HUES64 (cell line): Measurements from ENCODE around the gene HRK.

Experiments
- H3K27ac ChIP-seq: 2 replicates; pipeline ENCODE4 v1.7.0; 2013; ENCODE audit warnings: low read depth, low read length, inconsistent platforms
- H3K27me3 ChIP-seq: 2 replicates; pipeline ENCODE4 v1.6.1; 2013; ENCODE audit warnings: mild to moderate bottlenecking, low read length; ENCODE audit not compliant: insufficient read depth
- H3K36me3 ChIP-seq: 2 replicates; pipeline ENCODE4 v1.6.1; 2013; ENCODE audit warnings: mild to moderate bottlenecking, low read length; ENCODE audit not compliant: insufficient read depth
- H3K4me1 ChIP-seq: 2 replicates; pipeline ENCODE4 v1.6.1; 2013; ENCODE audit warnings: mild to moderate bottlenecking, low read length, moderate library complexity; ENCODE audit not compliant: insufficient read depth
- H3K4me3 ChIP-seq: 2 replicates; pipeline ENCODE4 v1.5.1; 2013; ENCODE audit warnings: mild to moderate bottlenecking, low read length, moderate library complexity
- H3K9ac ChIP-seq: 2 replicates; pipeline ENCODE4 v1.6.1; 2013; ENCODE audit warnings: mild to moderate bottlenecking, low read depth, low read length
- H3K9me3 ChIP-seq: 2 replicates; pipeline ENCODE4 v1.6.1; 2013; ENCODE audit warnings: low read depth, low read length; ENCODE audit not compliant: insufficient read depth
- WGBS: fragments of 150-250, 120-280 bp; methylation state at CpG from one replicate; pipeline ENCODE4 v1.1.7; 2013; ENCODE audit warnings: missing lambda C conversion rate; 5-methylcytosine and 5-hydroxymethylcytosine counted together

Gene HRK

GRCh38 chr12:116881877-116882507 is 751 bp upstream of the HRK start:
- no peak overlapping the region; the same call in 1 of the 2 replicates for H3K9ac ChIP-seq
- H3K4me3 ChIP-seq, result peak overlapping the region; percentile 67
- peaks cover 78% of the 10 kb centered on the region for H3K27me3 ChIP-seq
- H3K27ac ChIP-seq, result no peak overlapping the region
- H3K36me3 ChIP-seq, result no peaks in the 10 kb centered on the region
- peaks cover 16% of the 10 kb centered on the region for H3K4me1 ChIP-seq
- H3K9me3 ChIP-seq, result no peaks in the 10 kb centered on the region
- whole genome bisulfite sequencing, result 3% methylated on average over 29 of the region's 29 CpGs

GRCh38 chr12:116880817-116881324 is 370 bp downstream of the HRK start:
- H3K27me3 ChIP-seq, result peaks cover 87% of the 10 kb centered on the region
- no peaks in the 10 kb centered on the region for H3K9me3 ChIP-seq
- H3K4me1 ChIP-seq, result peaks cover 23% of the 10 kb centered on the region
- peak overlapping the region; percentile 63 for H3K9ac ChIP-seq
- H3K4me3 ChIP-seq, result peak overlapping the region; percentile 67
- under 1% methylated on average over 65 of the region's 65 CpGs for WGBS
- no peaks in the 10 kb centered on the region for H3K36me3 ChIP-seq
- no peak overlapping the region; the same call in 1 of the 2 replicates for H3K27ac ChIP-seq

GRCh38 chr12:116880213-116880816 is 926 bp downstream of the HRK start:
- no peaks in the 10 kb centered on the region for H3K36me3 ChIP-seq
- H3K27ac ChIP-seq, result no peak overlapping the region
- H3K9me3 ChIP-seq, result no peaks in the 10 kb centered on the region
- peak overlapping the region; percentile 67 for H3K4me3 ChIP-seq
- peak overlapping the region; percentile 63; the same call in 1 of the 2 replicates for H3K9ac ChIP-seq
- 2% methylated on average over 18 of the region's 21 CpGs for WGBS
- H3K27me3 ChIP-seq, result peaks cover 89% of the 10 kb centered on the region
- H3K4me1 ChIP-seq, result peaks cover 26% of the 10 kb centered on the region

- Histone ChIP-seq H3K4me3 (peak overlapping the region; percentile 67), H3K9ac (no peak overlapping the region), H3K27ac (no peak overlapping the region), H3K27me3 (peaks cover 85% of the 10 kb centered on the region), H3K4me1 (peaks cover 26% of the 10 kb centered on the region), H3K9me3 (0 out of 2 replicates have a peak, but pooled peaks cover 3% of the 10 kb centered on the region), H3K36me3 (no peaks in the 10 kb centered on the region)
- 1% methylated on average over 52 of the region's 52 CpGs for WGBS
Measured at GRCh38 chr12:116879509-116880212, 1.6 kb downstream of the HRK start.

GRCh38 chr12:116878567-116879508 is 2.4 kb downstream of the HRK start:
- Histone ChIP-seq H3K9ac (no peak overlapping the region), H3K27ac (no peak overlapping the region), H3K4me1 (peaks cover 26% of the 10 kb centered on the region), H3K9me3 (0 out of 2 replicates have a peak, but pooled peaks cover 4% of the 10 kb centered on the region), H3K4me3 (peak overlapping the region; percentile 67), H3K36me3 (no peaks in the 10 kb centered on the region), H3K27me3 (peaks cover 79% of the 10 kb centered on the region)
- under 1% methylated on average over 55 of the region's 55 CpGs for WGBS

- Histone ChIP-seq H3K9me3 (0 out of 2 replicates have a peak, but pooled peaks cover 4% of the 10 kb centered on the region), H3K27ac (no peak overlapping the region), H3K36me3 (no peaks in the 10 kb centered on the region), H3K4me1 (peaks cover 18% of the 10 kb centered on the region; the same call in 1 of the 2 replicates), H3K4me3 (peak overlapping the region; percentile 50), H3K9ac (no peak overlapping the region), H3K27me3 (peaks cover 54% of the 10 kb centered on the region)
- WGBS, result 3% methylated on average over 17 of the region's 19 CpGs
Measured at GRCh38 chr12:116876151-116876869, 4.9 kb downstream of the HRK start.

- H3K27me3 ChIP-seq, result peaks cover 36% of the 10 kb centered on the region
- 87% methylated on average over 4 of the region's 4 CpGs for WGBS
- no peak overlapping the region for H3K9ac ChIP-seq
- no peak overlapping the region for H3K27ac ChIP-seq
- H3K4me1 ChIP-seq, result peaks cover 14% of the 10 kb centered on the region; the same call in 1 of the 2 replicates
- 0 out of 2 replicates have a peak, but pooled peaks cover 4% of the 10 kb centered on the region for H3K9me3 ChIP-seq
- H3K36me3 ChIP-seq, result no peaks in the 10 kb centered on the region
- no peak overlapping the region for H3K4me3 ChIP-seq
Measured at GRCh38 chr12:116874324-116874995, 6.8 kb downstream of the HRK start.

- no peaks in the 10 kb centered on the region for H3K4me1 ChIP-seq
- WGBS, result 93% methylated on average over 4 of the region's 4 CpGs
Measured at GRCh38 chr12:116870306-116870705, 10.9 kb downstream of the HRK start.

GRCh38 chr12:116867523-116867922 is 13.7 kb downstream of the HRK start:
- no peaks in the 10 kb centered on the region for H3K27me3 ChIP-seq
- no peak overlapping the region for H3K4me3 ChIP-seq
- no peaks in the 10 kb centered on the region for H3K36me3 ChIP-seq
- no peaks in the 10 kb centered on the region for H3K4me1 ChIP-seq
- H3K9ac ChIP-seq, result no peak overlapping the region
- no peak overlapping the region for H3K27ac ChIP-seq
- no peaks in the 10 kb centered on the region for H3K9me3 ChIP-seq
- 83% methylated on average over 2 of the region's 2 CpGs for whole genome bisulfite sequencing

More at GRCh38 chr12:116870306-116870705, 10.9 kb downstream of the HRK start:
- H3K4me3 ChIP-seq, result no peak overlapping the region
- no peak overlapping the region for H3K9ac ChIP-seq
- no peaks in the 10 kb centered on the region for H3K27me3 ChIP-seq
- H3K27ac ChIP-seq, result no peak overlapping the region
- H3K36me3 ChIP-seq, result no peaks in the 10 kb centered on the region
- H3K9me3 ChIP-seq, result 0 out of 2 replicates have a peak, but pooled peaks cover 4% of the 10 kb centered on the region
